Left forelimb (tissue), 1 donor: ENCODE results near the gene ANKMY2.

Experiments used
- DNase-seq: peaks from one replicate; pipeline ENCODE4 v3.0.0-alpha.2; 2018; ENCODE audit warnings: low spot score

Gene ANKMY2

GRCh38 chr7:16579216-16579615 is 66.3 kb downstream of the ANKMY2 start:
- no peak for DNase-seq

GRCh38 chr7:16571941-16572340 is 73.6 kb downstream of the ANKMY2 start:
- DNase-seq: no peak

- DNase-seq: no peak
These were observed 80.6 kb downstream of the ANKMY2 start for GRCh38 chr7:16564909-16565426.

GRCh38 chr7:16564023-16564380 is 81.6 kb downstream of the ANKMY2 start:
- DNase-seq: no peak

GRCh38 chr7:16563281-16564022 is 82.1 kb downstream of the ANKMY2 start:
- no peak for DNase-seq

- DNase-seq: no peak
These were observed 82.9 kb downstream of the ANKMY2 start for GRCh38 chr7:16562456-16563220.

GRCh38 chr7:16561943-16562342 is 83.6 kb downstream of the ANKMY2 start:
- DNase-seq: no peak

GRCh38 chr7:16559497-16560179 is 85.9 kb downstream of the ANKMY2 start:
- DNase-seq: no peak

- DNase-seq: no peak
These were observed 86.7 kb downstream of the ANKMY2 start for GRCh38 chr7:16558761-16559302.

- no peak for DNase-seq
These were observed 89.2 kb downstream of the ANKMY2 start for GRCh38 chr7:16556359-16556758.

GRCh38 chr7:16554518-16555236 is 90.9 kb downstream of the ANKMY2 start:
- DNase-seq: no peak

GRCh38 chr7:16550671-16551070 is 94.9 kb downstream of the ANKMY2 start:
- no peak for DNase-seq
